ENCODE data around the gene FCRL1.

Gene FCRL1

GRCh38 chr1:157799996-157800395 lies 19.9 kb downstream of the FCRL1 start:
- no peak for DNase-seq

GRCh38 chr1:157798211-157798610 lies 21.7 kb downstream of the FCRL1 start:
- no peak for DNase-seq

DNA sequence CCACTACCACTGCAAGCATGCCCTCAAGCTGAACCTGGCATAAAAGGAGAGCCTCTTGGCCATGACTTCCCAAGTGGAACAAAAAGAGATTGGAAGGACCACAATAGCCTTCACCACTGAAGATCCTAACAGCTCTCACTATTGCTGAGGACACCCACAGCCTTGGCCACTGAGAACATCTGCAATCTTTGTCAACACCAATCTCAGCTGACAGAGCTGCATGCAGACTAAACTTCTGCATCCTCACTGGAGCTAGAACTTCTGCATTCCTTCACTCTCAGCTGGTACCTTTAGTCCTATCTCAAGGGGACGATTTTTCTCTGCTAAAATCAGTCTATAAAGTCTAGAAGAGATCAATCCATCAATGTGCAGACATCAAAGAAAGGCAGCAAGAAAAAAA lies 34.7 kb downstream of the FCRL1 start:
- no peak for DNase-seq

GRCh38 chr1:157784801-157785200 lies 35.1 kb downstream of the FCRL1 start:
- no peak for DNase-seq

DNA sequence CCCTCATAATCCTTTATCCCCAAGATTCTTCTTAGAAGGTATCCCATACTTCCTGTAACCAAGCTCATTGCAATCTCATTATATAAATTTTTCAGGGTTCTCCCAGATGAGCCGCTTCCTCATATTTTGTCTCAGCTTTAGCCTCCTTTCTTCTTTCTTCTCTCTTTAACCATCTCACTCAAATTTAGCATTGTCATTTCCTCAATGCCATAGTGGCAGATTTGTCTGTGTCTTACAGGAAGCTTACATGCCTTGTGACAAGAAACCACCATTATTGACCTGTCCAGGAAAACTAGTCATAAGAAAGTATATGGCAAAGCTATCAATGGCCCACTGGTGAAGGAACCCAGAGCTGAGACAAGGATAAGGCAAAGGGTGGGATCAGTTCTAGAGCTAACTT lies 37.0 kb downstream of the FCRL1 start:
- DNase-seq = no peak

- no peak for DNase-seq
Measured at GRCh38 chr1:157781048-157781447, 38.9 kb downstream of the FCRL1 start.

DNA sequence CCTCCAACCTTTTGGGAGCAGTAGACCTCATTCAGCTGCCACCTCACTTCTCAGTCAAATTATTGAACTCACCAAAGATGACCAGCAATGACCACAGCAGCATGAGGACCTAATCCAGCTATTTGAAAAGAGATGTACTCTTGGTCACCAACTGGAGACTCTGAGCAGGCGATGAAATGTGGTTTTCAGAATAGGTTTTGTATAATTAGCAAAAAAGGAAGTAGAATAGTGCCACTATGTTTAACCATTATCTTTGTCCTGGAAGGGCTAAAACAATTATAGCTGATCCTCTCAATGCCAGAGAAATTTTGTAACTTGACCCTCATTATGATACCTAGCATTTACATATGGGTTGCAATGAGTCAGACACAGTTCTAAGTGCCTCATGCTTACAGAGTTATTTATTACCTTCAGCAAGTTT lies 42.9 kb downstream of the FCRL1 start, which contains the start of gene FCRL2:
Gene FCRL2, minus strand, starts transcription at position 162 of the 421 bp plus-strand sequence. Its CDS starts 59 bp downstream, at position 103.
- DNase-seq = no peak

DNA sequence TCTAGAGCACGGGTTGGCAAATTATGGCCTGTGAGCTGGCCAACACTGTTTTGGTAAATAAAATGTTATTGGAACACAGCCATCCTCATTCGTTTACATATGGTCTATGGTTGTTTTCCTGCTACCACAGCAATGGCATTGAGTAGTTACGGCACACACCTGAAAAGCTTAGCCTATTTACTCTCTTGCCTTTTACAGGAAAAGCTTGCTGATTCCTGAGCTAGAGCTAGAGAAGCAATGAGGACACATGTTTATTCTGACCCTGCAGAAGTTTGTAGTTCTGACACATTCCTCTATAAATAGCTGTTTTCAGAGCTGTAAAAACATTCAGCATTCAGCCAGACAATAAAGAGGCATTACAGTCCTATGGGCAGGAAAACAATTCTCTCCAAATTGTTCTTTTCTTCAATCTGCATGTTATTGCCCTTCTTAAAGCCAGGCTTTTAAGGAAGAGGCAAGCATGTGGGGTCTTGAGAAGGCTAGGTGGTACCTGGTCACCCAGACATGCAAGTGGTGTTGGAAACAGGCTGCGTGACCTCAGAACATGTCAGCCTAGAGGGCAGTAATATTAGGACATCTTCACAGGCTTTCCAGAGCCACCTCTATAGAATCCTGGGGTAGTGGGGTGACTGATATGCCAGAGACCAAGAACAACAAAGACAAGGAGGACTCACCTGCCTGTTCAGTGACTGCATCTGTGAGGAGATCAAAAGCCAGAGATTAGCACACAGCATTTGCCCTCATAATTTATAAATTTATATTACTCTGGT lies 44.6 kb downstream of the FCRL1 start:
- DNase-seq = no peak

GRCh38 chr1:157774412-157774811 lies 45.5 kb downstream of the FCRL1 start:
- DNase-seq = no peak

DNA sequence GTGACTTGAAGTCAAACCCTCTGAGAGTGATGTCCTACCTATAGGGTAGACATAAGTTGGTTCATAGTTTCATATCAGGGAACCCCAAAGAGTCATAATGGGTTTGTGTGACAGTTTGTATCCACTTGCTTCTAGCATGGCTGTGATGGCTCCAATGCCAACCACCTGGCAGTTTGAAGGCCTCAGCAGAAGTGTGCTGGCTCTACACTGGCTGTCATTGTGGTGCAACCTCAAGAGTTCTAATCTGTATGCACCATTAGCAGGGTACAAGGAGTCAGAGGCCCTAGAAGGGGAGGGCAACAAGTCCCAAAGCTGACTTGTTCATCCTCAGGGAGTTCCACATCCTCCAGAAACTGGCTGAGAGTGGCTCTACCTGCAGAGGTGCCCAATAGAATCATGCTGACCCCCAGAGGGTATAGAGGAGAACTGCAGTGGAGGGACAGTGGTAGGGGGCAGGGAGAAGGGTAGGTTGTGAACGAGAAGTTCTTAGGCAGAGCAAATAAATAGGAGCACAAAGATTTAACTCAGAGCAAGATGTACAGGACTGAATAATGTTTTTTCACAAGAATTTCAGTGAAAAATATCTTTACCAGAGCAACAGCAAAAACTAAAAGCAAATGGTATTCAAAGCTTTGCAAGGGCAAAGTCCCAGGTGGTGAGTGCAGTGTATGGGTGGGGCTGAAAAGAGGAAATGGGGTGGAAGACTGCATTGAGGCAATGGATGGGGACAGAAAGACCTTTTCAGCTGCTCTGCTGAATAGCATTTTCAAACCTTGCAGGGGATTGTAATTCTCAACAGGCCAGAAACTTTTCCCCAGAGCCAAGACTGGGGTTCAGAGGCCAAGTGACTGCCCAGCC lies 46.2 kb downstream of the FCRL1 start:
- DNase-seq = no peak

- no peak for DNase-seq
Measured at GRCh38 chr1:157771661-157772425, 48.1 kb downstream of the FCRL1 start.

GRCh38 chr1:157770442-157771043 lies 49.4 kb downstream of the FCRL1 start:
- DNase-seq = no peak

DNA sequence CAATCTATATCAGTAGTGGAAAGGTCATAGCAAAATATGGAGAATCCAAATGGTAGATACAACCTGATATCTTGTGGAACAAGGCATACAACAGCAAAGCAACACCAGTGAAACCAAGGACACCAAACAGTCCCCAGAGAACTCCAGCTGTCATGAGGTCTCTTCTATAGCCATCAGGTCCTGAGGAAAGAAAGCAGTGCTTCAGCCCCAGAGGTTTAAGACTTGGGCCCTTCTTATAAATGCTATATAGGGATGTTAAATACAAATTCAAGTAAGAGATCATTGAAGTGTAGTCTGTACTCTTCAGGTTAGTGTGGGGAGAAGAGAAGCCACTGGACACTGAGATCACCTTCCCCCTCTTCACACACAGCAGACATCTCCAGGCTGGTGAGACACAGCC lies 53.1 kb downstream of the FCRL1 start:
- no peak for DNase-seq

DNA sequence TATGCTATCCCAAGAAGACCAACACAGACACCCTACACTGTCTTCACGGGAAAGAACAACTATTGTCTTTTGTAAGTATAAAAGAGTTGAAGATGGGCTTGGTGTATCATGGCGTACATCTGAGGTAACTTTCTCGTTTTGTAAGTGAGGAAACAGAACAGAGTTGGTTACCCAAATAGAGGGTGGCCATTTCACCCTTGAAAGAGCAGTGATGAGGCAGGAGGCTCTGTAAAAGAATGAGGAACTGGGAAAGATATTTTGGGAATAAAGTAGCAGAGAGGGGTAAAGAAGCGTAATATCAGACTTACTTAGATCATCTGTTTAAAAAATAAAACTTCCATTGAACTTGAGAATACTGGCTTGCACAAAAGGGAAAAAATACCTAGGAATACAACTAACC lies 61.9 kb downstream of the FCRL1 start:
- DNase-seq = no peak

DNA sequence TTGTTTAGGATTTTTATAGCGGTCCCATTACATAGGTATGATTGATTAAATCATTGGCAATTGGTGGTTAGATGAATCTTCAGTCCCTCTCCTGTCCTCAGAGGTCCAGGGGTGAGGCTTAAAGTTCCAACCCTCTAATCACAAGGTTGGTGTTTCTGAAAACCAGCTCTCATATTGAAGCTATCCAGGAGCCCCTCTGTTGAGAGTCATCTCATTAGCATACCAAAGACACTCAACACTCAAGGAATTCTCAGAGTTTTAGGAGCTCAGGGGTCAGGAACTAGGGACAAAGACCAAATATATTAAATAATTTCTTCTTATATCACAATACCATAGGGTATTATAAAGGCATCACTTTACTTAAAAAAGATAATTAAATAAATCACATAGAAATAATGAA lies 66.3 kb downstream of the FCRL1 start:
- no peak for DNase-seq

DNA sequence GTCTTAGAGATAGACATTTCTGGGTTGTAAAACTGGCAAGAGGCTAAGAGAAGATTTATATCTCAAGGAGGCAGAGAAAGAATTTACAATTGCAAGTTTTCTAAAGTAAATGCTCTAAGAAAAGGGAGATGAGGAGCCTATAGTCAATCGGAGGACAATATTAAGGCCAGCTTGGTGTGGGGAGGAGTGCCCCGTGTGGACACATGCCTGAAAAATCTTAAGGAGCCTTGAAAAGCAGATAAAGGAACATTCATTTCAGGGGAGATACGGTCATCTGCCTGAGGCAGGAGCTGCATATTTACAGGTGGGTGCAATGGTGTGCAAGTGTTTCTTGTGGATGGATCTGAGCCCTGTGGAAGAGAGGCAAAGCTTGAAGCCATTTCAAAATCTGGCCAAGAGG lies 68.6 kb downstream of the FCRL1 start:
- no peak for DNase-seq

GRCh38 chr1:157748262-157748817 lies 71.6 kb downstream of the FCRL1 start:
- no peak for DNase-seq

Data from activated CD4-positive, alpha-beta T cell treated with anti-CD3 and anti-CD28 coated beads for 48 hours (primary cell).